Activated effector memory CD4-positive, alpha-beta T cell treated with anti-CD3 and anti-CD28 coated beads, Interleukin-2, amount 50 U/mL, for 16 hours (primary cell): ENCODE data around the gene FRYL.
"Not testable (repeated sequence)": the region's sequence is repeated elsewhere in the genome, so short reads cannot be mapped to it uniquely, and the experiment has no call there.

Source experiments
- DNase-seq: peaks from one replicate; pipeline ENCODE4 v3.0.0-alpha.2; 2020

Gene FRYL

GRCh38 chr4:48779998-48780864, at the start of gene FRYL:
Gene FRYL (minus strand): TSS chr4:48780279. CDS start chr4:48634410, 145,869 bp downstream.
- peak; percentile 98 for DNase-seq

GRCh38 chr4:48827622-48828021, 47.5 kb upstream of the FRYL start:
- no peak for DNase-seq

DNA sequence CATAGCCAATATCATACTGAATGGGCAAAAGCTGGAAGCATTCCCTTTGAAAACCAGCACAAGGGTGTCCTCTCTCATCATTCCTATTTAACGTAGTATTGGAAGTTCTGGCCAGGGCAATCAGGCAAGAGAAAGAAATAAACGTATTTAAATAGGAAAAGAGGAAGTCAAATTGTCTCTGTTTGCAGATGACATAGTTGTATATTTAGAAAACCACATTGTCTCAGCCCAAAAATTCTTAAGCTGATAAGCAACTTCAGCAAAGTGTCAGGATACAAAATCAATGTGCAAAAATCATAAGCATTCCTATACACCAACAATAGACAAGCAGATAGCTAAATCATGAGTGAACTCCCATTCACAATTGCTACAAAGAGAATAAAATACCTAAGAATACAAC, 41.4 kb upstream of the FRYL start:
- DNase-seq, result not testable (repeated sequence)

DNA sequence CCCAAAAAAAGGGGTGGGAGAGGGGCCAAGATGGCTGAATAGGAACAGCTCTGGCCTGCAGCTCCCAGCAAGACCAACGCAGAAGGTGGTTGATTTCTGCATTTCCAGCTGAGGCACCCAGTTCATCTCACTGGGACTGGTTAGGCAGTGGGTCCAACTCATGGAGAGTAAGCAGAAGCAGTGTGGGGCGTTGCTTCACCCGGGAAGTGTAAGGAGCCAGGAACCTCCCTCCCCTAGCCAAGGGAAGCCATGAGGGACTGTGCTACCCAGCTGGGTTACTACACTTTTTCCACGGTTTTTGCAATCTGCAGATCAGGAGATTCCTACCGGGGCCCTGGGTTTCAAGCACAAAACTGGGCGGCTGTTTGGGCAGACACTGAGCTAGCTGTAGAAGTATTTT, 36.9 kb upstream of the FRYL start:
- no peak for DNase-seq

DNA sequence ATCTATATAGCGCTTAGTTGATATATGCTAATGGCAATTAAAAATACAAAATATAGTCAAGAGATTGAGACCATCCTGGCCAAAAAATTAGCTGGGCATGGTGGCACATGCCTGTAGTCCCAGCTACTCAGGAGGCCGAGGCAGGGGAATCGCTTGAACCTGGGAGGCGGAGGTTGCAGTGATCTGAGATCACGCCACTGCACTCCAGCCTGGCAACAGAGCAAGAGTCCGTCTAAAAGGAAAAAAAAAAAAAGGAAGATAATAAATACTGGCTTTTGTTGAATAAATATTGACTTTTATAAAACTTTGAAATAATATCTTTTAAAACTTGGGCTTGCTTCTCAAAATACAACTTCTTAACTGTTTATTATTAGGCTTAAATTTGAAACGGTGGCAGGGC, 36.2 kb upstream of the FRYL start:
- not testable (repeated sequence) for DNase-seq

- no peak for DNase-seq
Observed at GRCh38 chr4:48815483-48815882, 35.4 kb upstream of the FRYL start.

GRCh38 chr4:48813964-48814363, 33.9 kb upstream of the FRYL start:
- no peak for DNase-seq

GRCh38 chr4:48812866-48813265, 32.8 kb upstream of the FRYL start:
- no peak for DNase-seq

GRCh38 chr4:48804584-48805301, 24.7 kb upstream of the FRYL start:
- no peak for DNase-seq

- no peak for DNase-seq
Observed at GRCh38 chr4:48801016-48801715, 21.1 kb upstream of the FRYL start.

DNA sequence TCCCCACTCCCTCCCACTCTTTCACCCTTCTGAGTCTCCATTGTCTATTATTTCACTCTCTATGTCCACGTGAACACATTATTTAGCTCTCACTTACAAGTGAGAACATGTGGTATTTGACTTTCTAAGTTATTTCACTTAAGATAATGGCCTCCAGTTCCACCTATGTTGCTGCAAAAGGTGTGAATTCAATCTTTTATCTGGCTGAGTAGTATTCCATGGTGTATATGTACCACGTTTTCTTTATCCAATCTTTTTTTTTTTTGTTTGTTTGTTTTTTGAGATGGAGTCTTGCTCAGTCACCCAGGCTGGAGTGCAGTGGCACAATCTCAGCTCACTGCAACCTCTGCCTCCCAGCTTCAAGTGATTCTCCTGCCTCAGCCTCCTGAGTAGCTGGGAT, 20.1 kb upstream of the FRYL start:
- not testable (repeated sequence) for DNase-seq

- no peak for DNase-seq
Observed at GRCh38 chr4:48799157-48799556, 19.1 kb upstream of the FRYL start.

- no peak for DNase-seq
Observed at GRCh38 chr4:48798117-48798516, 18.0 kb upstream of the FRYL start.

DNA sequence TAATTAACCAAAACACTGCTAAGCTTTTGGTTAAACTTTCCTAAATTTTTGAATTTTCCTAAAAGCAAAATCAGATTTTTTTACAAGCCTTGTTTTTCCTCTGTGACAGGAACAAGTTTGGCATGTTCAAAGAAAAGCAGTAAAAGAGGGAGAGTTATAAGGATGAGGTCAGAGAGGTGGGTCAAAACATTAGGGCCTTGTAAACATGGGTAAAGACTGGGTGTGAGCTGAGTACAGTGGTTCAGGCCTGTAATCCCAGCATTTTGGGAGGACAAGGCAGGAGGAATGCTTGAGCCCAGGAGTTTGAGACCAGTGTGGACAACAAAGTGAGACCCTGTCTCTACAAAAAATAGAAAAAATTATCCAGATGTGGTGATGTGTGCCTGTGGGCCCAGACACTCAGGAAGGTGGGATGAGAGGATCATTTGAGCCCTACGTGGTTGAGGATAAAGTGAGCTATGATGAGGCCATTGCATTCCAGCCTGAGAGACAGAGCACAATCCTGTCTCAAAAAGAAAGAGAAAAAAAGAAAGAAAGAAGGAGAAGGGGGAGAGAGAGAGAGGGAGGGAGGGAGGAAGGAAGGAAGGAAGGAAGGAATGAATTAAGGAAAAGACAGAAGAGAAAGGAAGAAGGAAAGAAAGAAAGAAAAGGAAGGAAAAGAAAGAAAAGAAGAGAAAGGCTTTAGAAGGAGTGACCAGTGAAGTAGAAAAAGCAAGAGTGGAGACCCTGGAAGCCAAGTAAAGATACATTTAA, 17.0 kb upstream of the FRYL start:
- DNase-seq, result no peak

DNA sequence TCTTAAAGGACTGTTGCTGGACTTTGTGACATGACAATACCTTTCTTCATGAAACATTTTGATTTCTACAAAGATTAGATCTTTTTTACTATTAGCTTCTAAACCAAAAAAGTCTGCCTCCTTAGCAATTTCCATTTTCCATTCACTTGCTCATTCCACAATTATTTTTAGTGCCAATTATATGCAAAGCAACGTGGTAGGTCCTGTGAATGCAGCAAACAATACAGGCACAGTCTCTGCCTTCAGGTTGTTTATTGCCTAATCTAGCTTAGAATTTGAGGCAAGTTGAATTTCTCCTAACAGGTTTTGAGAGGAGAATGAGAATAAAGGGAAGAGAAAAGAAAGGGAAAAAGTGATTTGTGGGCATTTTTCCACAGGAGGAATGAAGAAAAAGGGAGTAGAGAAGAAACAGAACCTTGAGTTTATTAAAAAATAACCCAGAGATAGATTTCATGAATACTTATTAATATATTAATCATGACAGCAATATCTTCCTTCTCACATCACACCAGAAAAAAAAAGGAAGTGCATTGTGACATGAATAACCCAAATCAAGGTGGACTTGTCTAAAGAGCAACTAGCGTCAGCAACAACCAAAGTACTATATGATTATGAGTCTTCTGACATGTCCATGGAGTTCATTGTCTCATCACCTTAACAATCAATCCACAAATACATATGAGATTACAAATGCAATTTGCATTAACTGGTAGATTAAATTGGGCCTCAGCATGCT, 16.3 kb upstream of the FRYL start:
- no peak for DNase-seq

DNA sequence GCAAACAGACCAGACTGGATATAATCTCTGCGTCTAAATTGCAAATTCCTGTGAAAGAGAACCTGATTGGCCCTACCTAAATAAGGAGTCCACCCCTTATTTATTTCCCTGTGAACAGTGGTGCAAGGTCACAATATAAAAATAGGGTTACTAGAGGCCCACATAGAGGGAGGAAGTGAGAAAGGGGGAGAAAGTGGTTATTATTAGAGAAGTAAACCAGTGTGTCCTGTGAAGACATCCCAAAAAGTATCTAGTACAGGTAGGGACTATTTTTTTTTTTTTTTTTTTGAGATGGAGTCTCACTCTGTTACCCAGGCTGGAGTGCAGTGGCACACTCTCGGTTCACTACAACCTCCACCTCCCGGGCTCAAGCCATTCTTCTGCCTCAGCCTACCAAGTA, 15.0 kb upstream of the FRYL start:
- DNase-seq, result no peak

- DNase-seq, result no peak
Observed at GRCh38 chr4:48792348-48793006, 12.4 kb upstream of the FRYL start.

DNA sequence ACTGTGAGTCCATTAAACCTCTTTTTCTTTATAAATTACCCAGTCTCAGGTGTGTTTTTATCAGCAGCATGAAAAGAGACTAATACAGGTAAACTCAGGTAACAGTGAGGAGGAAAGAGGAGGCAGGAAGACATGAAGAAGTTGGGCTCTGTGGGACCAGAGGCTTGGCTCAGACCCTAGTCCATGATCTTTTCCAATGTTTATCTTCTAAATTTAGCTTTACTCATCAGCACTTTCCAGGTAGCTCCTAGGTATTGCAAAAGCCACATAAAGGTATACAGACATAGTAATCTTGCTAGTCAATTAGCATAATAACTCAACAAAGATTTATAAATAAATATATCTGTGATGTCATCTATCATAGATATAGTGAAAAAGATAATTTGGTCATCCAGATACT, 11.2 kb upstream of the FRYL start:
- DNase-seq, result no peak

- DNase-seq, result no peak
Observed at GRCh38 chr4:48790561-48790960, 10.5 kb upstream of the FRYL start.

DNA sequence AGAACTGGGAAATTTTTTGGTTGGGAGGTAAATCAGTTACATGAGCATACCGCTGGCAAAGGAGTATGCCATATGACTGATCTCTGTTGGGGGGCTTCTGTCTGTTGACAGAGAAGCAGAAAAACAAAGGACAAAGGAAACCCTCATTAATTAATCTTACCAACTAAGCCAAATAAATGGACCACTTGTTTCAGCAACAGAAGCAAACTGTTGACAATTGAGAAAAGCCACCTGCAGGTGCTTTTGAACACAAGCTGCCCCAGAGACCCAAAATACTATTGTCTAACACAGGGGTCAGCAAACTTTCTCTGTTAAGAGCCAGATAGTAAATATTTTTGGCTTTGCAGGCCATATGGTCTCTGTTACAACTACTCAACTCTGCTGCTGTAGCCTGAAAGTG, 7.0 kb upstream of the FRYL start:
- DNase-seq, result no peak

DNA sequence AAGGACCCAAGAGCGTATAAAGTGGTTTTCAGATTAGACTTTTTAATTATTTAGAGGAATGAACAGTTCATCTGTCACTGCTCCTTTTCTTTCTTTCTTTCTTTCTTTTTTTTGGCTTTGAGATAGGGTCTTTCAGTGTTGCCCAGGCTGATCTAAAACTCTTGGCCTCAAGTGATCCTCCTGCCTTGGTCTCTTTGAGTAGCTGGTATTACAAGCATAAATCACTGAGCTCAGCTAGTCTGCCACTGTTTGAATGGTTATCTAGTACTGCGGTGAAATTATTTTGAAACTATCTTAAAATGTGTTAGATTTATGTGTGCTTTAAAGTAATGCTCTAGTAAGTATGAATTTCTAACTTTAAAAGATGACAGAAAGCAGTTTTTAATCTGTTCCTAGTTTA, 6.5 kb upstream of the FRYL start:
- no peak for DNase-seq

GRCh38 chr4:48785302-48785701, 5.2 kb upstream of the FRYL start:
- DNase-seq, result no peak
